Measurements from ENCODE around the gene DNMT1. TPM values are rescaled to one million over a fixed set of nuclear protein-coding genes. Genes with fewer than 3 reads are reported as not detected.

The DNMT1 gene
- total RNA-seq, 1 donor from 2014 or later = 150 TPM

GRCh38 chr19:10109528-10109927 is 85.2 kb downstream of the DNMT1 start:
- no peak for DNase-seq (ENCODE audit: low spot score, unreplicated experiment)
- H3K9me3 Mint-ChIP-seq (ENCODE audit: low read depth) = no peaks in the 10 kb centered on the region
- no peak overlapping the region for H3K27ac Mint-ChIP-seq
- no peak for TF ChIP-seq CTCF (IDR thresholded peaks at IDR 0.05; ENCODE audit: unreplicated experiment)
- peaks cover 8% of the 10 kb centered on the region for H3K4me1 Mint-ChIP-seq (ENCODE audit: low read depth)
- H3K27me3 Mint-ChIP-seq = no peaks in the 10 kb centered on the region
- H3K4me3 Mint-ChIP-seq (ENCODE audit: low read depth) = peak overlapping the region; percentile 24
- H3K36me3 Mint-ChIP-seq (ENCODE audit: insufficient read depth) = peaks cover 8% of the 10 kb centered on the region

GRCh38 chr19:10107817-10108367 is 86.9 kb downstream of the DNMT1 start:
- peak overlapping the region; percentile 74 for H3K4me3 Mint-ChIP-seq (ENCODE audit: low read depth)
- no peak for DNase-seq (ENCODE audit: low spot score, unreplicated experiment)
- no peak overlapping the region for H3K27ac Mint-ChIP-seq
- no peak for TF ChIP-seq CTCF (IDR thresholded peaks at IDR 0.05; ENCODE audit: unreplicated experiment)
- H3K9me3 Mint-ChIP-seq (ENCODE audit: low read depth) = no peaks in the 10 kb centered on the region
- peaks cover 8% of the 10 kb centered on the region for H3K36me3 Mint-ChIP-seq (ENCODE audit: insufficient read depth)
- H3K4me1 Mint-ChIP-seq (ENCODE audit: low read depth) = peaks cover 8% of the 10 kb centered on the region
- H3K27me3 Mint-ChIP-seq = no peaks in the 10 kb centered on the region

GRCh38 chr19:10107254-10107653 is 87.5 kb downstream of the DNMT1 start:
- no peak for DNase-seq (ENCODE audit: low spot score, unreplicated experiment)
- no peak for TF ChIP-seq CTCF (IDR thresholded peaks at IDR 0.05; ENCODE audit: unreplicated experiment)
- peaks cover 8% of the 10 kb centered on the region for H3K4me1 Mint-ChIP-seq (ENCODE audit: low read depth)
- H3K4me3 Mint-ChIP-seq (ENCODE audit: low read depth) = peak overlapping the region; percentile 74
- H3K27me3 Mint-ChIP-seq = no peaks in the 10 kb centered on the region
- no peaks in the 10 kb centered on the region for H3K9me3 Mint-ChIP-seq (ENCODE audit: low read depth)
- peak overlapping the region; percentile 65 for H3K27ac Mint-ChIP-seq
- H3K36me3 Mint-ChIP-seq (ENCODE audit: insufficient read depth) = peaks cover 8% of the 10 kb centered on the region

- peaks cover 8% of the 10 kb centered on the region for H3K4me1 Mint-ChIP-seq (ENCODE audit: low read depth)
- H3K36me3 Mint-ChIP-seq (ENCODE audit: insufficient read depth) = peaks cover 8% of the 10 kb centered on the region
- H3K27me3 Mint-ChIP-seq = no peaks in the 10 kb centered on the region
- peak within 1 kb of the TSS; percentile 65 for H3K27ac Mint-ChIP-seq
- no peaks in the 10 kb centered on the region for H3K9me3 Mint-ChIP-seq (ENCODE audit: low read depth)
- DNase-seq (ENCODE audit: low spot score, unreplicated experiment) = peak; percentile 91
- TF ChIP-seq CTCF (IDR thresholded peaks at IDR 0.05; ENCODE audit: unreplicated experiment) = no peak
- peak within 1 kb of the TSS; percentile 74 for H3K4me3 Mint-ChIP-seq (ENCODE audit: low read depth)
These were observed 88.4 kb downstream of the DNMT1 start, which contains the start of gene PPAN for GRCh38 chr19:10106100-10106936. PPAN (plus strand) TSS chr19:10106362; CDS start chr19:10106395, 33 bp downstream.

GRCh38 chr19:10105509-10106099 is 89.1 kb downstream of the DNMT1 start:
- no peak for TF ChIP-seq CTCF (IDR thresholded peaks at IDR 0.05; ENCODE audit: unreplicated experiment)
- peak overlapping the region; percentile 74 for H3K4me3 Mint-ChIP-seq (ENCODE audit: low read depth)
- peak overlapping the region; percentile 29 for H3K27ac Mint-ChIP-seq
- no peaks in the 10 kb centered on the region for H3K9me3 Mint-ChIP-seq (ENCODE audit: low read depth)
- peaks cover 8% of the 10 kb centered on the region for H3K4me1 Mint-ChIP-seq (ENCODE audit: low read depth)
- peaks cover under 1% of the 10 kb centered on the region for H3K27me3 Mint-ChIP-seq
- no peak for DNase-seq (ENCODE audit: low spot score, unreplicated experiment)
- H3K36me3 Mint-ChIP-seq (ENCODE audit: insufficient read depth) = peaks cover 6% of the 10 kb centered on the region
